Glutamatergic neuron (in vitro differentiated cells): ENCODE data around the gene TAF12. TPM values are rescaled to one million over a fixed set of nuclear protein-coding genes. Genes with fewer than 3 reads are reported as not detected.
"Not testable (repeated sequence)": the region's sequence is repeated elsewhere in the genome, so short reads cannot be mapped to it uniquely, and the experiment has no call there.

Source experiments
- DNase-seq: peaks from one replicate; pipeline ENCODE4 v3.0.0; 2022
- H3K27ac Mint-ChIP-seq: one replicate; pipeline ENCODE4 v1.8.0; 2020; ENCODE audit warnings: mild to moderate bottlenecking, mixed read lengths, inconsistent platforms; ENCODE audit not compliant: unreplicated experiment
- H3K27me3 Mint-ChIP-seq: one replicate; pipeline ENCODE4 v1.8.0; 2020; ENCODE audit warnings: mild to moderate bottlenecking, moderate library complexity, mixed read lengths, inconsistent platforms; ENCODE audit not compliant: unreplicated experiment
- H3K36me3 Mint-ChIP-seq: one replicate; pipeline ENCODE4 v1.8.0; 2020; ENCODE audit warnings: mild to moderate bottlenecking, mixed read lengths, inconsistent platforms; ENCODE audit not compliant: unreplicated experiment
- H3K4me1 Mint-ChIP-seq: one replicate; pipeline ENCODE4 v1.8.0; 2020; ENCODE audit warnings: mild to moderate bottlenecking, low read depth, mixed read lengths, inconsistent platforms; ENCODE audit not compliant: unreplicated experiment
- H3K4me3 Mint-ChIP-seq: one replicate; pipeline ENCODE4 v1.8.0; 2020; ENCODE audit warnings: mild to moderate bottlenecking, mixed read lengths, inconsistent platforms; ENCODE audit not compliant: unreplicated experiment
- H3K9me3 Mint-ChIP-seq: one replicate; pipeline ENCODE4 v1.8.0; 2020; ENCODE audit warnings: mild to moderate bottlenecking, moderate library complexity, mixed read lengths, inconsistent platforms; ENCODE audit not compliant: unreplicated experiment
- total RNA-seq: library from RNA; stranded (reverse); fragmentation: NEBNext Ultra II Directional; extraction: Animal tissue kit (Norgen Biotek cat#: 25700); gene quantifications from one replicate; pipeline ENCODE4 v1.2.1, GENCODE V29; 2021; ENCODE audit not compliant: unreplicated experiment
- TF ChIP-seq, protein P1 (sequence below): fragments of 200-600 bp; sonication (generic); IDR thresholded peaks from one replicate; pipeline ENCODE4 v1.5.0; 2021; ENCODE audit not compliant: partially characterized antibody, unreplicated experiment

TAF12 gene
- total RNA-seq, 1 donor from 2014 or later = 15.2 TPM

DNA sequence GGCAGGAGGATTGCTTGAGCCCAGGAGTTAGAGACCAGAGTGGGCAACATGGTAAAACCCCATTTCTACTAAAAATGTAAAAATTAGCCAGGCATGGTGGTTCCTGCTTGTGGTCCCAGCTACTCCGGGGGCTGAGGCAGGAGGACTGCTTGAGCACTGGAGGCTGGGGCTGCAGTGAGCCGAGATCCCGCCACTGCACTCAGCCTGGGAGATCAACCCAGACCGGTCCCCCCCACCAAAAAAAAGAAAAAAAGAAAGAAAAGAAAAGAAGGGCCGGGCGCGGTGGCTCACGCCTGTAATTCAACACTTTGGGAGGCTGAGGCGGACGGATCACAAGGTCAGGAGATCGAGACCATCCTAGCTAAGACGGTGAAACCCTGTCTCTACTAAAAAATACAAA, 23.9 kb upstream of the TAF12 start:
- H3K27ac Mint-ChIP-seq = no peak overlapping the region
- no peaks in the 10 kb centered on the region for H3K36me3 Mint-ChIP-seq

DNA sequence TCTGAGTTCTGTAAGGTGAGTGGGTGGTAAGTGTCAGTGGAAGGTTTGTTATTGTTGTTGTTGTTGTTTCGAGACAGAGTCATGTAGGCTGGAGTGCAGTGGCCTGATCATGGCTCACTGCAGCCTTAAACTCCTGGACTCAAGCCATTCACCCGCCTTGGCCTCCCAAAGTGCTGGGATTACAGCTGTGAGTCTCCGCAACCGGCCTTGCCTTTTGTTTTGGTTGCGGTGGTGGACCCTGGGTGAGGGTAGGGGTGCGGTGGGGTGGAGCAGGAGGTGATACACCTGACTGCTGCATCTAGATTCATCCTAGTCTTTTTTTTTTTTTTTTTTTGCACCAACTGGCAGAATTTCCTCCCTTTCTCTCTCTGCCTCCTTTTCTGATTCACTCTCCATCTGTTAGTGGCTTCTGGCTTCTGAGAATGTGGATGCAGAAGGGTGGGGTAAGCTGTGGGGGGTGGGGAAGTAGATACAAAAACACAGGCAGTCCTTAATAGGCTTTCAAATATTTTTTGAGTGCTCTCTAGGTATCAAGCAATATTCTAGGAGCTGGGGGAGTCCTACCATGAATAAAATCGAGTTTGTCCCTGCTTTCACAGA, 21.1 kb upstream of the TAF12 start:
- TF ChIP-seq, protein P1, sequence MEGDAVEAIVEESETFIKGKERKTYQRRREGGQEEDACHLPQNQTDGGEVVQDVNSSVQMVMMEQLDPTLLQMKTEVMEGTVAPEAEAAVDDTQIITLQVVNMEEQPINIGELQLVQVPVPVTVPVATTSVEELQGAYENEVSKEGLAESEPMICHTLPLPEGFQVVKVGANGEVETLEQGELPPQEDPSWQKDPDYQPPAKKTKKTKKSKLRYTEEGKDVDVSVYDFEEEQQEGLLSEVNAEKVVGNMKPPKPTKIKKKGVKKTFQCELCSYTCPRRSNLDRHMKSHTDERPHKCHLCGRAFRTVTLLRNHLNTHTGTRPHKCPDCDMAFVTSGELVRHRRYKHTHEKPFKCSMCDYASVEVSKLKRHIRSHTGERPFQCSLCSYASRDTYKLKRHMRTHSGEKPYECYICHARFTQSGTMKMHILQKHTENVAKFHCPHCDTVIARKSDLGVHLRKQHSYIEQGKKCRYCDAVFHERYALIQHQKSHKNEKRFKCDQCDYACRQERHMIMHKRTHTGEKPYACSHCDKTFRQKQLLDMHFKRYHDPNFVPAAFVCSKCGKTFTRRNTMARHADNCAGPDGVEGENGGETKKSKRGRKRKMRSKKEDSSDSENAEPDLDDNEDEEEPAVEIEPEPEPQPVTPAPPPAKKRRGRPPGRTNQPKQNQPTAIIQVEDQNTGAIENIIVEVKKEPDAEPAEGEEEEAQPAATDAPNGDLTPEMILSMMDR = no peak
- no peak for DNase-seq
- H3K27ac Mint-ChIP-seq = peak overlapping the region; percentile 94
- H3K27me3 Mint-ChIP-seq = peaks cover 6% of the 10 kb centered on the region
- H3K9me3 Mint-ChIP-seq = peaks cover 5% of the 10 kb centered on the region
- no peaks in the 10 kb centered on the region for H3K36me3 Mint-ChIP-seq
- H3K4me3 Mint-ChIP-seq = no peak overlapping the region
- H3K4me1 Mint-ChIP-seq = peaks cover 18% of the 10 kb centered on the region

More for the DNA sequence above, 23.9 kb upstream of the TAF12 start:
- H3K27me3 Mint-ChIP-seq = peaks cover 10% of the 10 kb centered on the region
- H3K4me1 Mint-ChIP-seq = peaks cover 18% of the 10 kb centered on the region
- no peak for DNase-seq
- H3K9me3 Mint-ChIP-seq = peaks cover 11% of the 10 kb centered on the region
- TF ChIP-seq, protein P1 = no peak
- H3K4me3 Mint-ChIP-seq = no peak overlapping the region

DNA sequence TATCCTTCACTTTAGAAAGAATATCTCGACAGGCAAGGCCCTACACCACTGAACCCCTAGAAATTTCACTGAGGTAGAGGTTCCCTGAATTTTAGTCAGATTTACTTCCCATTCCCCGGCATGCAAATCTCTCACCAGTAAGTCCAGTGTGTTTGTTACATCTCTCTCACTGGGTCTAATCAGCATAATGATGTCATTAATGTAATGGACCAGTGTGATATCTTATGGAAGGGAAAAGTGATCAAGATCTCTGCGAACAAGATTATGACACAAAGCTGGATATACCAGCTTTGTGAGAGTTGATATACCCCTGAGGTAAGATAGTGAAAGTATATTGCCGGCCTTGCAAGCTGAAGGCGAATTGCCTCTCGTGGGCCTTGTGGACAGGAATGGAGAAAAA, 13.5 kb upstream of the TAF12 start:
- Mint-ChIP-seq H3K4me1 (no peaks in the 10 kb centered on the region), H3K27ac (no peak overlapping the region), H3K9me3 (no peaks in the 10 kb centered on the region), H3K36me3 (no peaks in the 10 kb centered on the region), H3K27me3 (no peaks in the 10 kb centered on the region), H3K4me3 (no peak overlapping the region)
- no peak for DNase-seq
- TF ChIP-seq, protein P1 = no peak

DNA sequence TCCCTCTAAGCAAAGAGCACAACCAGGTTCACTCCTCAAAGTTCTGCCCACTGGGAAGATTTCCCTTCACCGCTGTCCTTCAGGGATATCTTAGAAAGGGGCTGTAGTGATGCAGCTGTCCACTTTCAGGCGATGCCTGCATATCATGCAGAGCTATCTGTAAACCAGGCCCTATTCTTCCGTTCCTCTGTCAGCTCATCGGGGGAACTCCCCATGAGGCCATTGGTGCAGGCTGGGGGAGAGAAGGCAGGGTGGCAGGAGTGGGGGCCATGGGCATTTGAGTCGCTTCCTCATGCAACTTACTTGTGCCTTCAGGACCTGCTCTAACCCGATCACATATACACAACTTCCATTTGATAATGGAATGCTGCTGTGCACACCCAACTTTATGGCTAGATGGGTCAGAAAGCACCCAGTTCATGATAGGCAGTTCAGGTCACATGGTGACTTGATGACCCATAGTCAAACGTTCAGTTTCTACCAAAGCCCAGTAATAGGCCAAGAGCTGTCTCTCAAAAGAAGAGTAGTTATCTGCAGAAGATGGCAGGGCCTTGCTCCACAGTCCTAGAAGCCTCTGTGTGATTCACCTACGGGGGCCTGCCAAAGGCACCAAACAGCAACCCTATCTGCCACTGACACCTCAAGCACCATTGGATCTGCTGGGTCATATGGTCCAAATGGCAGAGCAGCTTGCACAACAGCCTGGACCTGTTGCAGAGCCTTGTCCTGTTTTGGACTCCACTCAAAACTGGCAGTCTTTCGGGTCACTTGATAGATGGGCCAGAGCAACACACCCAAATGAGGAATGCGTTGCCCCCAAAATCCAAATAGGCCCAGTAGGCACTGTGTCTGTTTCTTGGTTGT, 12.8 kb upstream of the TAF12 start:
- not testable (repeated sequence) for H3K27ac Mint-ChIP-seq, H3K4me1 Mint-ChIP-seq, H3K4me3 Mint-ChIP-seq, H3K36me3 Mint-ChIP-seq, H3K9me3 Mint-ChIP-seq, DNase-seq, H3K27me3 Mint-ChIP-seq

DNA sequence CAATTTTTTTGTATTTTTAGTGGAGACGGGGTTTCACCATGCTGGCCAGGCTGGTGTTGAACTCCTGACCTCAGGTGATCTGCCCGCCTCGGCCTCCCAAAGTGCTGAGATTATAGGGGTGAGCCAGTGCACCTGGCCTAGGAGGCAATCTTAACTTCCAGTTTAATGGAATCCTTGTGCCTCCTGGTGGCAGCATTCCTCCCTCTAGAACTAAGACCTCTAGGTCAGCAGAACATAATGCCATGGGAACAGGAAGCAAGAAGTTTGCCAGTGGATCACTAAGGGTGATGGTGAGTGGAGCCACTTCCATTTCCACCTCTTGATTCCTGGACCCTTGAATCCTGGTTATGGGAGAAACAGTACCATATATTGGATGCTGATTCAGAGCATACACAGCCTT, 11.0 kb upstream of the TAF12 start:
- not testable (repeated sequence) for H3K4me1 Mint-ChIP-seq, H3K27me3 Mint-ChIP-seq, H3K9me3 Mint-ChIP-seq, DNase-seq, H3K4me3 Mint-ChIP-seq, H3K27ac Mint-ChIP-seq, H3K36me3 Mint-ChIP-seq

DNA sequence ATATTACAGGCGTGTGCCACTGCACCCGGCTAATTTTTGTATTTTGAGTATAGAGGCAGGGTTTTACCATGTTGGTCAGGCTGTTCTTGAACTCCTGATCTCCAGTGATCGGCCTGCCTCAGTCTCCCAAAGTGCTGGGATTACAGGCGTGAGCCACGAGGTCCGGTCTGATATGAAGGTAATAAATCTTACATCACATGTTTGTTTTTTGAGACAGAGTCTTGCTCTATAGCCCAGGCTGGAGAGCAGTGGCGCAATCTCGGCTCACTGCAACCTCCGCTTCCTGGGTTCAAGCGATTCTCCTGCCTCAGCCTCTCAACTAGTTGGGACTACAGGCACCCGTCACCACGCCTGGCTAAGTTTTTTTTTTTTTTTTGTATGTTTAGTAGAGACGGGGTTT, 10.2 kb upstream of the TAF12 start:
- not testable (repeated sequence) for H3K4me1 Mint-ChIP-seq, H3K9me3 Mint-ChIP-seq, H3K36me3 Mint-ChIP-seq, H3K4me3 Mint-ChIP-seq, H3K27ac Mint-ChIP-seq, DNase-seq, H3K27me3 Mint-ChIP-seq
